KMS-11 (cell line): ENCODE data around the gene FADD.

Experiments used
- H2AFZ ChIP-seq: fragments of 200-600 bp; sonication (generic); 2 replicates; pipeline ENCODE4 v1.6.1; 2016; ENCODE audit warnings: antibody characterized with exemption, mixed run types, low read depth
- H3K27ac ChIP-seq: fragments of 200-600 bp; sonication (generic); 2 replicates; pipeline ENCODE4 v1.6.1; 2016; ENCODE audit warnings: mild to moderate bottlenecking, mixed run types
- H3K27me3 ChIP-seq: fragments of 200-600 bp; sonication (generic); 2 replicates; pipeline ENCODE4 v1.6.1; 2017; ENCODE audit warnings: mild to moderate bottlenecking, low read depth, mixed run types, moderate library complexity; ENCODE audit not compliant: insufficient read depth
- H3K36me3 ChIP-seq: fragments of 200-600 bp; sonication (generic); 2 replicates; pipeline ENCODE4 v1.6.1; 2017; ENCODE audit warnings: mild to moderate bottlenecking, mixed run types; ENCODE audit not compliant: insufficient read depth
- H3K4me1 ChIP-seq: fragments of 200-600 bp; sonication (generic); 2 replicates; pipeline ENCODE4 v1.6.1; 2016; ENCODE audit warnings: mild to moderate bottlenecking, low read depth, mixed run types; ENCODE audit not compliant: poor library complexity, severe bottlenecking
- H3K4me2 ChIP-seq: fragments of 200-600 bp; sonication (generic); 2 replicates; pipeline ENCODE4 v1.7.0; 2016; ENCODE audit warnings: mild to moderate bottlenecking, mixed run types
- H3K4me3 ChIP-seq: fragments of 200-600 bp; sonication (generic); IDR thresholded peaks from 2 replicates; pipeline ENCODE4 v1.6.1; 2017; ENCODE audit warnings: low read depth, low read length, mixed read lengths; ENCODE audit not compliant: insufficient read depth
- H3K79me2 ChIP-seq: fragments of 200-600 bp; sonication (generic); 2 replicates; pipeline ENCODE4 v1.6.1; 2016; ENCODE audit warnings: low read depth, mixed run types; ENCODE audit not compliant: insufficient read depth
- H3K9ac ChIP-seq: fragments of 200-600 bp; sonication (generic); 2 replicates; pipeline ENCODE4 v1.6.1; 2016; ENCODE audit warnings: mild to moderate bottlenecking, mixed run types
- H4K20me1 ChIP-seq: fragments of 200-600 bp; sonication (generic); 2 replicates; pipeline ENCODE4 v1.6.1; 2016; ENCODE audit warnings: mild to moderate bottlenecking, mixed run types; ENCODE audit not compliant: insufficient read depth
- CTCF ChIP-seq: fragments of 200-600 bp; sonication (generic); conservative IDR thresholded peaks from 2 replicates; pipeline ENCODE4 v1.6.1; 2017; ENCODE audit warnings: low read depth, mild to moderate bottlenecking, antibody characterized with exemption, low read length, moderate library complexity, mixed read lengths

Gene FADD

GRCh38 chr11:70186420-70186819, 16.7 kb upstream of the FADD start:
- H3K79me2 ChIP-seq, result no peaks in the 10 kb centered on the region
- no peak for TF ChIP-seq CTCF
- no peaks in the 10 kb centered on the region for H3K4me1 ChIP-seq
- H3K4me3 ChIP-seq, result no peak overlapping the region
- H3K27me3 ChIP-seq, result peaks cover 31% of the 10 kb centered on the region; the same call in 1 of the 2 replicates
- H2AFZ ChIP-seq, result no peak overlapping the region
- H4K20me1 ChIP-seq, result no peaks in the 10 kb centered on the region
- H3K27ac ChIP-seq, result no peak overlapping the region
- no peak overlapping the region for H3K9ac ChIP-seq
- H3K4me2 ChIP-seq, result no peak overlapping the region
- no peaks in the 10 kb centered on the region for H3K36me3 ChIP-seq

GRCh38 chr11:70186936-70187335, 16.2 kb upstream of the FADD start:
- Histone ChIP-seq H3K4me1 (no peaks in the 10 kb centered on the region), H3K36me3 (no peaks in the 10 kb centered on the region), H2AFZ (no peak overlapping the region), H3K4me3 (no peak overlapping the region), H3K27me3 (peaks cover 31% of the 10 kb centered on the region; the same call in 1 of the 2 replicates), H3K4me2 (no peak overlapping the region), H3K27ac (no peak overlapping the region), H3K79me2 (no peaks in the 10 kb centered on the region), H3K9ac (no peak overlapping the region), H4K20me1 (no peaks in the 10 kb centered on the region)
- no peak for TF ChIP-seq CTCF

GRCh38 chr11:70187771-70188170, 15.3 kb upstream of the FADD start:
- no peak overlapping the region for H2AFZ ChIP-seq
- H3K4me2 ChIP-seq, result no peak overlapping the region
- no peaks in the 10 kb centered on the region for H4K20me1 ChIP-seq
- H3K9ac ChIP-seq, result no peak overlapping the region
- no peaks in the 10 kb centered on the region for H3K79me2 ChIP-seq
- H3K27ac ChIP-seq, result no peak overlapping the region
- no peak for TF ChIP-seq CTCF
- H3K4me3 ChIP-seq, result no peak overlapping the region
- no peaks in the 10 kb centered on the region for H3K36me3 ChIP-seq
- peaks cover 31% of the 10 kb centered on the region; the same call in 1 of the 2 replicates for H3K27me3 ChIP-seq
- no peaks in the 10 kb centered on the region for H3K4me1 ChIP-seq

GRCh38 chr11:70189622-70190021, 13.5 kb upstream of the FADD start:
- H3K27ac ChIP-seq, result no peak overlapping the region
- H4K20me1 ChIP-seq, result no peaks in the 10 kb centered on the region
- peaks cover 27% of the 10 kb centered on the region; the same call in 1 of the 2 replicates for H3K27me3 ChIP-seq
- H3K9ac ChIP-seq, result no peak overlapping the region
- TF ChIP-seq CTCF, result no peak
- H2AFZ ChIP-seq, result no peak overlapping the region
- no peak overlapping the region for H3K4me2 ChIP-seq
- H3K36me3 ChIP-seq, result no peaks in the 10 kb centered on the region
- H3K4me1 ChIP-seq, result no peaks in the 10 kb centered on the region
- no peak overlapping the region for H3K4me3 ChIP-seq
- H3K79me2 ChIP-seq, result no peaks in the 10 kb centered on the region
